Trophoblast cell (in vitro differentiated cells and primary cell): Measurements from ENCODE around the gene PDLIM5.

Experiments
- DNase-seq, 2 donors: peaks; one replicate each; pipeline ENCODE4 v3.0.0-alpha.2; 2016
- H2AFZ ChIP-seq: 2 replicates; pipeline ENCODE4 v1.6.1; 2013; ENCODE audit warnings: low read length, moderate library complexity, mild to moderate bottlenecking; ENCODE audit not compliant: insufficient read depth, poor library complexity
- H2AK5ac ChIP-seq: 2 replicates; pipeline ENCODE4 v1.6.1; 2013; ENCODE audit warnings: mild to moderate bottlenecking, low read length
- H2BK120ac ChIP-seq: 2 replicates; pipeline ENCODE4 v1.6.1; 2013; ENCODE audit warnings: low read length, mild to moderate bottlenecking, moderate library complexity; ENCODE audit not compliant: insufficient read depth, poor library complexity
- H2BK12ac ChIP-seq: 2 replicates; pipeline ENCODE4 v1.6.1; 2013; ENCODE audit warnings: mild to moderate bottlenecking, low read length, moderate library complexity
- H2BK5ac ChIP-seq: 2 replicates; pipeline ENCODE4 v1.6.1; 2013; ENCODE audit warnings: low read length, low read depth, moderate library complexity, mild to moderate bottlenecking; ENCODE audit not compliant: poor library complexity
- H3K14ac ChIP-seq: 2 replicates; pipeline ENCODE4 v1.6.1; 2013; ENCODE audit warnings: mild to moderate bottlenecking, low read length
- H3K18ac ChIP-seq: 2 replicates; pipeline ENCODE4 v1.6.1; 2013; ENCODE audit warnings: mild to moderate bottlenecking, low read length
- H3K23ac ChIP-seq: 2 replicates; pipeline ENCODE4 v1.6.1; 2013; ENCODE audit warnings: low read length
- H3K27ac ChIP-seq: 2 replicates; pipeline ENCODE4 v1.5.1; 2013; ENCODE audit warnings: low read depth, mild to moderate bottlenecking, inconsistent platforms, low read length, moderate library complexity
- H3K27me3 ChIP-seq: 2 replicates; pipeline ENCODE4 v1.6.1; 2013; ENCODE audit warnings: inconsistent platforms, mild to moderate bottlenecking, low read length, moderate library complexity; ENCODE audit not compliant: insufficient read depth
- H3K36me3 ChIP-seq, 2 experiments: 1 replicate in 1 of 2; 2 replicates in 1 of 2; pipeline ENCODE4 v1.6.1; 2013; ENCODE audit warnings: low read length in 2 of 2, mild to moderate bottlenecking in 2 of 2, moderate library complexity in 1 of 2; ENCODE audit not compliant: insufficient read depth in 2 of 2, control insufficient read depth in 1 of 2
- H3K4ac ChIP-seq: 2 replicates; pipeline ENCODE4 v1.6.1; 2013; ENCODE audit warnings: low read depth, mild to moderate bottlenecking, low read length, moderate library complexity
- H3K4me1 ChIP-seq, 2 experiments: 1 replicate in 1 of 2; 2 replicates in 1 of 2; pipeline ENCODE4 v1.6.1; 2013; ENCODE audit warnings: low read length in 2 of 2, mild to moderate bottlenecking in 2 of 2, moderate library complexity in 1 of 2; ENCODE audit not compliant: insufficient read depth in 2 of 2, control insufficient read depth in 1 of 2
- H3K4me2 ChIP-seq: 2 replicates; pipeline ENCODE4 v1.6.1; 2013; ENCODE audit warnings: inconsistent platforms, mild to moderate bottlenecking, low read length, moderate library complexity
- H3K4me3 ChIP-seq: 2 replicates; pipeline ENCODE4 v1.5.1; 2013; ENCODE audit warnings: mild to moderate bottlenecking, low read depth, low read length, inconsistent platforms
- H3K79me1 ChIP-seq: one replicate; pipeline ENCODE4 v1.6.1; 2013; ENCODE audit warnings: low read length
- H3K79me2 ChIP-seq: 2 replicates; pipeline ENCODE4 v1.6.1; 2013; ENCODE audit warnings: low read length, mild to moderate bottlenecking; ENCODE audit not compliant: control insufficient read depth, insufficient read depth, poor library complexity
- H3K9ac ChIP-seq: 2 replicates; pipeline ENCODE4 v1.6.1; 2013; ENCODE audit warnings: mild to moderate bottlenecking, low read length
- H3K9me3 ChIP-seq: 2 replicates; pipeline ENCODE4 v1.6.1; 2013; ENCODE audit warnings: low read depth, mild to moderate bottlenecking, control low read depth, inconsistent platforms, low read length; ENCODE audit not compliant: insufficient read depth
- H4K12ac ChIP-seq: 2 replicates; pipeline ENCODE4 v1.6.1; 2013; ENCODE audit warnings: low read depth, mild to moderate bottlenecking, low read length, moderate library complexity
- H4K8ac ChIP-seq: 2 replicates; pipeline ENCODE4 v1.6.1; 2013; ENCODE audit warnings: low read depth, mild to moderate bottlenecking, low read length, moderate library complexity
- H4K91ac ChIP-seq: one replicate; pipeline ENCODE4 v1.6.1; 2013; ENCODE audit warnings: low read depth, mild to moderate bottlenecking, low read length, moderate library complexity
- WGBS: extraction: QIAGEN DNeasy Blood & Tissue Kit; methylation state at CpG from one replicate; pipeline ENCODE4 v1.1.7; 2013; ENCODE audit warnings: missing lambda C conversion rate; ENCODE audit not compliant: insufficient read length, insufficient coverage; ENCODE audit errors: extremely low coverage; 5-methylcytosine and 5-hydroxymethylcytosine counted together

Gene PDLIM5

GRCh38 chr4:94714365-94715160 is 262.8 kb downstream of the PDLIM5 start:
- Histone ChIP-seq H3K4me2 (no peak overlapping the region), H3K79me2 (no peaks in the 10 kb centered on the region), H3K9me3 (no peaks in the 10 kb centered on the region), H3K4ac (no peak overlapping the region), H3K27ac (no peak overlapping the region), H3K4me1 (no peaks in the 10 kb centered on the region), H4K91ac (no peak overlapping the region), H2AFZ (no peak overlapping the region), H3K14ac (no peak overlapping the region), H4K8ac (no peak overlapping the region), H3K9ac (no peak overlapping the region), H2BK120ac (no peak overlapping the region), H3K4me3 (no peak overlapping the region), H2BK12ac (no peak overlapping the region), H3K18ac (no peak overlapping the region), H3K79me1 (no peaks in the 10 kb centered on the region), H2BK5ac (no peak overlapping the region), H4K12ac (no peak overlapping the region), H2AK5ac (no peak overlapping the region), H3K23ac (no peak overlapping the region), H3K27me3 (no peaks in the 10 kb centered on the region), H3K36me3 (no peaks in the 10 kb centered on the region)
- DNase-seq, result peak; percentile 78 to 94
- no CpG with 5 or more reads among the region's 5 CpGs for whole genome bisulfite sequencing

GRCh38 chr4:94715726-94716125 is 264.0 kb downstream of the PDLIM5 start:
- Histone ChIP-seq H3K4ac (no peak overlapping the region), H3K9ac (no peak overlapping the region), H3K23ac (no peak overlapping the region), H3K18ac (no peak overlapping the region), H3K4me1 (no peaks in the 10 kb centered on the region), H2AK5ac (no peak overlapping the region), H2BK12ac (no peak overlapping the region), H3K9me3 (no peaks in the 10 kb centered on the region), H3K27me3 (no peaks in the 10 kb centered on the region), H3K79me1 (no peaks in the 10 kb centered on the region), H2BK120ac (no peak overlapping the region), H2BK5ac (no peak overlapping the region), H3K27ac (no peak overlapping the region), H3K4me2 (no peak overlapping the region), H3K36me3 (no peaks in the 10 kb centered on the region), H3K79me2 (no peaks in the 10 kb centered on the region), H2AFZ (no peak overlapping the region), H4K8ac (no peak overlapping the region), H3K14ac (no peak overlapping the region), H4K91ac (no peak overlapping the region), H4K12ac (no peak overlapping the region), H3K4me3 (no peak overlapping the region)
- peak in 1 of 2 donors; percentile 42 for DNase-seq
- no CpG with 5 or more reads among the region's 6 CpGs for WGBS
